Stimulated activated CD4-positive, alpha-beta T cell treated with anti-CD3 and anti-CD28 coated beads, Interleukin-4, amount 100 ng/mL, for 4 hours (primary cell): ENCODE data around the gene PHKB.
"Not testable (repeated sequence)": the region's sequence is repeated elsewhere in the genome, so short reads cannot be mapped to it uniquely, and the experiment has no call there.

Source experiments
- DNase-seq, 2 experiments: peaks; one replicate each; pipeline ENCODE4 v3.0.0-alpha.2; 2020

PHKB gene

DNA sequence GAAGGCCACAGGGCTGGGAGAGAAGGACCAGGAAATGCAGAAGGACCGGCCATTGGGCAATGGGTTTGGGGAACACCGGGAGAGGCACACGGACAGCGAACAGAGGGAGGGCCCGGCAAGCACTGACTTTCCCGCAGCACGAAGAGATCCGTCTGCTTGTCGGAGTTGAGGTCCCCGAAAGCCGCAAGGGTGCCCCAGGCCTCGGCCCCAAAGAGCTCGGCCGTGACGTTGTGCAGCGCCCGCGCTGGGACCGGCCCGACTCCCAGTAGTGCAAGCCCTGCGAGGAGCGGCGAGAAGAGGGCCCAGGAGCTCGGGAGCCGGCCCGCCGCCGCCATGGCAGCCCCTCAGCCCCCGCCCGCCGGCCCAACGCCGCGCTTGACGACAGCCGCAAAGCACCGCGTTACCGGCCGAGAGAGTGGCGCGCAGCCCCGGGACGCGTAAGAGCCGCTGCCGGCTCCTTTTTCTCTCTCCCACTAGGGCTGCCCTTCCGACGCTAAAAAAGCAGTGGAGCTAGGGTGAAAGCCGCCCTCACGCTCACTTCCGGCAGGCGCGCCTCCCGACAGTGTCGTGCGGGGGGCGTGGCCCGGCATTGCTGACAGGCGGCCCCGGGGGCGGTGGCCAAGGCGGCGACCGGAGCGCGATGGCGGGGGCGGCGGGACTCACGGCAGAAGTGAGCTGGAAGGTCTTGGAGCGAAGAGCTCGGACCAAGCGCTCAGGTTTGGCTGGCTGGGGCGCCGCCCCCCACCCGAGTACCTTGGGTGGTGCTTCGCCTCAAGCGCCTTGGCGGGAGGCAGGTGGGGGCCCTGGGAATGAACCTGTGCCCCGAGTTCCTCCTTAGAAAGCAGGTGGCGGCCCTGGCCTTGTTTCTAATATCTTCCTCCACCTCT is at the start of gene PHKB, which contains the start of gene ITFG1:
Gene PHKB (plus strand): TSS at position 621 of the 887 bp plus-strand sequence. CDS start 20 bp downstream, at position 641.
Gene ITFG1 (minus strand): TSS at position 353 of the 887 bp plus-strand sequence. CDS start 18 bp downstream, at position 335.
- peak; percentile 93 to 96 for DNase-seq

- no peak for DNase-seq
These were observed 48.1 kb upstream of the PHKB start for GRCh38 chr16:47413041-47413440.

DNA sequence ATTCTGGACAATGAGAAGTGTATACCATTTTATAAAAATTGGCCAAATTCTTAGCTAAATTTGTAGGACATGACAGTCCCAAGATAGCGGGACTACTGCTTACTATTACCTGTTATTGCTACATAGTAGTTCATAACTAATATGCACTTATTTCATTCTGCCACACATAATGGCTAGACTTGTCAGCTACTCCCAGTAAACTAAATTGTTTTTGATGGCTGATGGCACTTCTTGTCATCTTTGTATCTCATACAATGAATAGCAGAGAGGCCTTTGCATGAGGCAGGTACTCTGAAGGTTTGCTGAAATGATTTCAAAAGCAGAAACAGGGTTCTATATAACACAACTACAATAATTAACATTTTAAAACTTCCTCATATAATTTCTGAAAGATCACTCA is 44.3 kb upstream of the PHKB start:
- no peak for DNase-seq

DNA sequence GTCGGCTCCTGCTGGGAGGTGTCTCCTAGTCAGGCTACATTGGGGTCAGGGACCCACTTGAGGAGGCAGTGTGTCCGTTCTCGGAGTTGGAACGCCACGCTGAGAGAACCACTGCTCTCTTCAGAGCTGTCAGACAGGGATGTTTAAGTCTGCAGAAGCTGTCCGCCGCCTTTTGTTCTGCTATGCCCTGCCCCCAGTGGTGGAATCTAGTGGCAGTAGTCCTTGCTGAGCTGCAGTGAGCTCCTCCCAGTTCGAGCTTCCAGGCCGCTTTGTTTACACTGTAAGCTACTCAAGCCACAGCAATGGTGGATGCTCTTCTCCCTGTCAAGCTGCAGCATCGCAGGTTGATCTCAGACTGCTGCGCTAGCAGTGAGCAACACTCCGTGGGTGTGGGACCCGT is 36.3 kb upstream of the PHKB start:
- DNase-seq, result no peak

DNA sequence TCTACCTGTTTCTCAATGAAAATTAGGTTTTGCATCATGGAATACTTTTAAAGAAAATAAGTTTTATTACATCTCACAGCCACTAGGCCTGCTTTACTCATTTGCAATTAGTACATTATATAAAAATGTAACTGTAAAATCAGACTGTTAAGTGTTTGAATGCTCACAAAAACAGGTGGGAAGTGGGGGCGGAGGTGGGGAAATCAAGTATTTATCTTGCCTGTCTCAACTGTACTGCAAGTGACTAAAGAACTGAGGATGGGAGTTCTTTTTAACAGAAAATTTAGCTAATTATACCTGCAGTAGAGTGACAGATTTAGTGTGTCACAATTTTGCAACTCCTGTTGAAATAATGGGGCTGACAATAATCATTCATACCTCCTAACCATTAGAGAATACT is 34.3 kb upstream of the PHKB start:
- DNase-seq, result no peak

GRCh38 chr16:47431960-47432359 is 29.2 kb upstream of the PHKB start:
- no peak for DNase-seq

GRCh38 chr16:47434274-47434673 is 26.9 kb upstream of the PHKB start:
- not testable (repeated sequence) for DNase-seq

DNA sequence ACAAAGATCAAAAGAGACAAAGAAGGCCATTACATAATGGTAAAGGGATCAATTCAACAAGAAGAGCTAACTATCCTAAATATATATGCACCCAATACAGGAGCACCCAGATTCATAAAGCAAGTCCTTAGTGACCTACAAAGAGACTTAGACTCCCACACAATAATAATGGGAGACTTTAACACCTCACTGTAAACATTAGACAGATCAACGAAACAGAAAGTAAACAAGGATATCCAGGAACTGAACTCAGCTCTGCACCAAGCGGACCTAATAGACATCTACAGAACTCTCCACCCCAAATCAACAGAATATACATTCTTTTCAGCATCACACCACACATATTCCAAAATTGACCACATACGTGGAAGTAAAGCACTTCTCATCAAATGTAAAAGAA is 21.1 kb upstream of the PHKB start:
- DNase-seq, result not testable (repeated sequence)

DNA sequence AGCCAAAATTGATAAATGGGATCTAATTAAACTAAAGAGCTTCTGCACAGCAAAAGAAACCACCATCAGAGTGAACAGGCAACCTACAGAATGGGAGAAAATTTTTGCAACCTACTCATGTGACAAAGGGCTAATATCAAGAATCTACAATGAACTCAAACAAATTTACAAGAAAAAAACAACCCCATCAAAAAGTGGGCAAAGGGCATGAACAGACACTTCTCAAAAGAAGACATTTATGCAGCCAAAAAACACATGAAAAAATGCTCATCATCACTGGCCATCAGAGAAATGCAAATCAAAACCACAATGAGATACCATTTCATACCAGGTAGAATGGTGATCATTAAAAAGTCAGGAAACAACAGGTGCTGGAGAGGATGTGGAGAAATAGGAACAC is 18.2 kb upstream of the PHKB start:
- not testable (repeated sequence) for DNase-seq

DNA sequence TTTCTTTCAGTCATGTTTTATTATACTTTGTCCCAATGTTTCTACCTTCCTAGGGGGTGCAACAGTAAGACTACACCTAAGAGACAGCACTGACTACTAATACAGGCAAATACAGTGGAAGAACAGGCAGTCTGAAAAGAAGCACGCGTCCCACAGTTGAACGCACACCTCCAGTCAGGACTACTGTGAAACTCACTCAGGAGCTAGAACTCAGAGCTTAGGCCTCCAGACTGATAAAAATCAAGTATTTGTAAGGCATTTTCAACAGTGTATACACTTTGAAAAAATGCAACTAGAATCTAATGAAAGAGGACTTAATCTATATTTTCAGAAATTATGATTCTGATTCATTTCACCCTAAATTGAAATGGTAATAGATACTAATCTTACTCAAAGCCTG is 14.7 kb upstream of the PHKB start:
- no peak for DNase-seq

- DNase-seq, result no peak
These were observed 12.1 kb upstream of the PHKB start for GRCh38 chr16:47448830-47449575.

GRCh38 chr16:47449788-47450187 is 11.3 kb upstream of the PHKB start:
- no peak for DNase-seq

GRCh38 chr16:47458331-47458730 is 2.8 kb upstream of the PHKB start:
- DNase-seq, result no peak

DNA sequence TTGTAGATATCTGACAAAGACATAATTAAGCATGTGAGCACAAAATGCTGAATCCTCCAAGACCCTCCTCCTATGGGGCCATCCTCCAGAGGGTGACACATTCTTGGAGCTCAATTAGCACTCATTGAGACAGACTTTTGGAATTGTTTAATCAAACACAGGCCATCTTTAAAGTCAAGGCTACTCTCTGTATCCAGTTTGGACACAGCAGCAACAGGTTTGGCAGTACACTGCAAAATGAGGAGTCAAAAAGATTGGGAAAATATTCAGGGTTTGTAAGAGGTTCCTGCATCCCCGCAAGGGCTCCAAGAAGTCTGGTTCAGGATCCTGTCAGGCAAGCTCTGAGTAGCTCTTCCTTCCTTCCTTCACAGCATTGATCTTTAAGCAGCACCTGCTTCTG is 1.5 kb upstream of the PHKB start:
- DNase-seq, result no peak

GRCh38 chr16:47460359-47460710 is 796 bp upstream of the PHKB start:
- DNase-seq, result no peak

DNA sequence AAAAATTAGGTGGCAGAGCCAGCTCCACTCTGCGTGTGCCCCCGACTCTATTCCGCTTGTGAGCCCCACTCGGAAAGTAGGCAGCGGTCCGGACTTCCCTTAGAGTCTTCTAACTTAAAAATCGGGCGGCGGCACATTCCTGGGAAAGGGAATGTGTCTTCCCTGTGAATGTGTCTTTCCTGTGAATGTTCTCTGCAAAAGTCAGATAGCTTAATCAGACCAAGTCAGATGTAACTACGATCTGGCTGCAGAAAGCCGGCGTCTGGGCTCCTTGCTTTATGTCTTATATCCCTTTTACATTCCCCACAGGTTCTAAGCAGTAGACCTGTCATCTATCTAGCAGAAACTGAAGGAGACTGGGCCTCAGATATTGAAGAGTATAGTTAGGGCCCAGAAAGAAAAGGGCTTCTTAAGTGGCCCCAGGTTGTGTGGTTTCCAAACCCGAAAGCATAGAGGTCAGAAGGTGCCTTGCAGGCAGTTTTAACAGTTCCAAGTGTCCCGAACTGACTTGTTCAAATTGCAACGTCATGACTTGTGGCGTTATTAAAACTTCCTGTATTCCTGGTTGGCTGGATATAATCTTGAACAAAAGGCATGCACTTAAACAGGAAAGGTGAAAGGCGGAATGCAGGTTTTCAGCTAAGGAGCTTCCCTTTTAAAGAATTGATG is 601 bp downstream of the PHKB start:
- no peak for DNase-seq

DNA sequence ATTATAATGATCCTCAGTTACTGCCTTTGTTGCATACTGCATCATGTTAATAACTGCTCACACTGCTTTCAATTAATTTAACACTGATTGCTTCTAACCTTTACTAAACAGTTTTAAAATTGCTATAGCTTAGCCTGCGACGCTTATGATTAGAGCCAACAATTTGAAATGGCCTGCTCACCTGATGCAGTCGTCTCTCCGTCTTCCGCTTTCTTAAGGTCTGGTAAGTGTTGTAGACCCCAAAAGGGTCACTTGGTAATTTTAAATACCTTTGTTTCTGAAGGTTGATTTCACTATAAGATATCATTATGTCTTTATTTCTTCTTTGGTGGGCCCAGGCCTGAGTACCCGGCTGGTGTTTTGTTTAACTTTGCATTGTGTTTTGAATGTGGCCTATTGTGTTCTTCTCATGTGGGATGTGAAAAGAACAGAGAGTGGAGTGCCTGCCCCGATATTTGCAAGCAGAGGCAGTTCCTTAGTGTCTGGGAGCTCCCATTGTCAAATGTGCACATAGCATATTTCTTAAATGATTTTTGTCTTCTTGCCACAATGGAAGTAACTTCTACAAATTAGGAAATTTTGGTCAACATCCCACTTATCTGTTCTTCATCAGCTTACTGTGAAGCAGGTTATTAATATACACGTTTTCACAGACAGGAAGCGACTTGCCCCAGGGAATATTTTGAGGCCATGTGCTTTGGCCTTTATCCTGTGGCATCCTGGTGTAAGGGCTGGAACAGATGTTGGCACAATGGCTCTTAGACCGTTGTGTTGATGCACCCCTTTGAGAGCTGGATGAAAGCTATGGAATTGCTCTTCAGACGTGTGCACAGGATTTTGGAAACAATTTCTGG is 2.9 kb downstream of the PHKB start:
- no peak for DNase-seq

DNA sequence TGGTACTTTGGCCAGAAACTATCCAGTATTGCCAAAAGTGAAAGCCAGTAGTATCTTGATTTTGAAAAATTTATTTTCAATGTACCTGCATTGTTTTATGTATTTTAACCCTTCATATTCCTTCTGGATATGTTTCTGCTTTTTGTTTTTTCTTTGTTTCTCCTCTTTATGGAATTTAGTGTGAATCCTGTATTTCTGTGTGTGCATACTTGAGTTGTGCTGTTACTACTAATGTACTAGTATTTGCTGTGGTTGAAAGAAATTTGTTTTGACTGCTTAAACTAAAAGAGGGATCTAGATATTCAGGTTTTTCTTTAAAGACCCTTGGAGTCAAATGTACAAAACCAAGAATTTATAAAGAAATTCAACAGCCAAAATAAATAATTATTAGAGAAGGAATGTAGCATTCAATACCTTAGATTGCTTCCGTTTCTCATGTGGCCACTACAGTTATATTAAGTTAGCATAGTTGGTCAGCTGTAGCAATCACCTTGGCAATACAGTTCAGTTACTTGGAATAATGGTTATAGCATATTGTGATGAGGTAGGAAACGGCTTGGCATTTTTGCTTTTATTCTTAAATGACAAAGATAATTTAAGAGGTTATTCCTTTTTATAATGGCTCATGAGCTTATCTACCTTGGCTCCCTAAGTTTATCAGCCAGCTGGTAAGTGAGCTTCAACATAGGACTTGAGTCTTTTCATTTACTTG is 4.9 kb downstream of the PHKB start:
- DNase-seq, result no peak

GRCh38 chr16:47467501-47467900 is 6.4 kb downstream of the PHKB start:
- no peak for DNase-seq

- not testable (repeated sequence) for DNase-seq
These were observed 7.0 kb downstream of the PHKB start for GRCh38 chr16:47468070-47468689.

- no peak for DNase-seq
These were observed 8.1 kb downstream of the PHKB start for GRCh38 chr16:47469227-47469626.
